Rectal smooth muscle tissue (tissue), 1 donor: ENCODE data around the gene RBBP4.
"Not testable (repeated sequence)": the region's sequence is repeated elsewhere in the genome, so short reads cannot be mapped to it uniquely, and the experiment has no call there.

Experiments used
- H3K27ac ChIP-seq: one replicate; pipeline ENCODE4 v1.7.0; 2013; ENCODE audit warnings: low read depth, low read length, inconsistent platforms
- H3K27me3 ChIP-seq: one replicate; pipeline ENCODE4 v1.7.0; 2013; ENCODE audit warnings: low read length; ENCODE audit not compliant: control insufficient read depth, insufficient read depth
- H3K36me3 ChIP-seq: one replicate; pipeline ENCODE4 v1.7.0; 2013; ENCODE audit warnings: low read length; ENCODE audit not compliant: control insufficient read depth, insufficient read depth
- H3K4me1 ChIP-seq: one replicate; pipeline ENCODE4 v1.7.0; 2013; ENCODE audit warnings: low read length; ENCODE audit not compliant: control insufficient read depth, insufficient read depth
- H3K4me3 ChIP-seq: one replicate; pipeline ENCODE4 v1.7.0; 2013; ENCODE audit warnings: low read length
- H3K9ac ChIP-seq: one replicate; pipeline ENCODE4 v1.7.0; 2013; ENCODE audit warnings: low read length

Gene RBBP4

DNA sequence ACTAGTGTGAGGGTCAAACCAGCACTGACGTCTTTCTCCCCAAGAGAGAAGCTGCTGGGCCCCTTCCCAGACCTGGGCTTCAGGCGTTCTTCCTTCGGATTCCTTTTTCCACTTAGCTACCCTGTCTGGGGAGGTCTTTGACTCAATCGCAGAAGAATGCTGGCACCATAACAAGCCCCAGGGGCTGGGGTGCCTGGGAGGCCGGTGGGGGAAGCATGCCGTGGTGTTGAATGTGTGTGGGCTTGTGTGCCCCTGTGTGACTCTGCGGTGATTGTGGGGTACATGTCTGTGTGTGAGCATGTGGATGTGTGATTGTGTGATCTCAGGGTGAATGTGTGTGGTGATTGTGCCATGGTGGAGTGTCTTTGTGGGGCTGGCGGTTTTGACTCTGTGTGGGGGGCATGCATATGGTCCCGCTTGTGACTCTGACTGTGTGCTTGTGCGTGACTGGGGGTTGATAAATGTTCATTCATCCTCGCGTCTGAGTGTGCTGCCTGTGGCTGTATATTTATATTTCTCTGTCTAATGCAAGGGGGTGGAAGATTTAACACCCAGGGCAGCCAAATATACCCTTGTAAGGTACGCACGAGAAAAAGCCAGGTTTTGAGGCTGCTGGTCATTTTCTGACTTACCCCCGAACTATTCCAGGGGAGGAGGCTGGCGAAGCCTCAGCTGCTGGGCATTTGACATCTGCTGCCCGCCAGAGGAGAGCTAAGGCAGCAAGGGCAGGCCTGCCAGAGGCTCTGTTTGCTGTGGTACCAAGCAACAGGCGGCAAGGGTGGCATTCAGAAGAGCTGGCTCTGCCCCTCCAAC, 52.7 kb downstream of the RBBP4 start:
- Histone ChIP-seq H3K27me3 (no peaks in the 10 kb centered on the region), H3K9ac (no peak overlapping the region), H3K36me3 (no peaks in the 10 kb centered on the region), H3K27ac (peak overlapping the region; percentile 98), H3K4me3 (peak overlapping the region; percentile 80), H3K4me1 (peaks cover 24% of the 10 kb centered on the region)

- H3K27me3 ChIP-seq: no peaks in the 10 kb centered on the region
- H3K27ac ChIP-seq: peak overlapping the region; percentile 62
- H3K4me1 ChIP-seq: peaks cover 24% of the 10 kb centered on the region
- no peaks in the 10 kb centered on the region for H3K36me3 ChIP-seq
- H3K9ac ChIP-seq: no peak overlapping the region
- H3K4me3 ChIP-seq: no peak overlapping the region
Measured at GRCh38 chr1:32705516-32705915, 54.5 kb downstream of the RBBP4 start.

DNA sequence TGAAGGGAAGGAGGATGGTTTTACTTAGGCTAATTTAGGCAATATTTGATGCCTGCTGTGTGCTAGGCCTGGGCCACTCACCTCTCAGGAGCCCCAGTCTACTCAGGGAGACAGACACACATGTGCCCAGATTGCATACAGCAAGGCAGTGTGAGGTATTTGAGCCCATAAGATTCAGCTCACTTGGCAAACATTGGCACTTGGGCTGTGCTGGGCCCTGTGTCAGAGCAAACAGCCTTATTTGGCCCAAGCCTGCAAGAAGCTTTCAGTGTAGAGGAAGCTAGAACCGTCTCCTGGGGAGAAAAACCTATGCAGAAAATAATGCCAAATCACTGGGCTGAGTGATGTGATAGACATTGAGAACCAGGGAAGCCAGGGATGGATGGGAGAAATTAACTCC, 55.5 kb downstream of the RBBP4 start:
- Histone ChIP-seq H3K4me1 (peaks cover 24% of the 10 kb centered on the region), H3K27ac (peak overlapping the region; percentile 62), H3K4me3 (no peak overlapping the region), H3K27me3 (no peaks in the 10 kb centered on the region), H3K9ac (no peak overlapping the region), H3K36me3 (no peaks in the 10 kb centered on the region)

- Histone ChIP-seq H3K36me3 (no peaks in the 10 kb centered on the region), H3K9ac (no peak overlapping the region), H3K4me1 (peaks cover 11% of the 10 kb centered on the region), H3K4me3 (no peak overlapping the region), H3K27me3 (no peaks in the 10 kb centered on the region), H3K27ac (no peak overlapping the region)
Measured at GRCh38 chr1:32709075-32709474, 58.1 kb downstream of the RBBP4 start.

DNA sequence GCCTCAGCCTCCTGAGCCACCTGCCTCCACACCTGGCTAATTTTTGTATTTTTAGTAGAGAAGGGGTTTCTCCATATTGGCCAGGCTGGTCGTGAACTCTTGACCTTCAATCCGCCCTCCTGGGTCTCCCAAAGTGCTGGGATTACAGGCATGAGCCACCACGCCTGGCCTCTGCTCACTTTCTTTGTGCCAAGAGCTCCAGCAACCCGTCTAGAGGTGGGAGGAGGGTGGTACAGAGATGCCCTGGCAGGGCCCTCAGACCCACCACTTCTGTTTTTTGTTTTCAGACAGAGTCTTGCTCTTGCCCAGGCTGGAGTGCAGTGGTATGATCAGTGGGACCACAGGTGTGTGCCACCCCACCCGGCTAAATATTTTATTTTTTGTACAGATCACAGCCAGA, 58.5 kb downstream of the RBBP4 start:
- Histone ChIP-seq H3K27me3 (no peaks in the 10 kb centered on the region), H3K4me3 (no peak overlapping the region)

DNA sequence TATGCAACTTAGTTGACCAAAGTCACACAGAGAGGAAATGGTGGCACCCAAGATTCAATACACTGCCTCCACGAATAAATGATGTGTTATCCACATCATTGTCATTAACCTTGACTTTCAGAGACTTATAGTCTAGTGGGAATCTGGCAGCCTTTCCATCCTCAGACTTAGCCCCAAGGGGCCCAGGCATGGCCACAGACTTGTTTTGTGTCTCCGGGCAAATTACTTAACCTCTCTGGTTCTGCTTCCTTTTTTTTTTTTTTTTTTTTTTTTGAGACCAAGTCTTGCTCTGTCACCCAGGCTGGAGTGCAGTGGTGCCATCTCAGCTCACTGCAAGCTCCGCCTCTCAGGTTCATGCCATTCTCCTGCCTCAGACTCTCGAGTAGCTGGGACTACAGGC, 60.2 kb downstream of the RBBP4 start:
- H3K9ac ChIP-seq, H3K27me3 ChIP-seq, H3K4me3 ChIP-seq, H3K27ac ChIP-seq, H3K4me1 ChIP-seq, H3K36me3 ChIP-seq: not testable (repeated sequence)

More for the DNA sequence above, 58.5 kb downstream of the RBBP4 start:
- Histone ChIP-seq H3K9ac (no peak overlapping the region), H3K27ac (no peak overlapping the region), H3K4me1 (peaks cover 7% of the 10 kb centered on the region), H3K36me3 (no peaks in the 10 kb centered on the region)

- no peak overlapping the region for H3K27ac ChIP-seq
- H3K36me3 ChIP-seq: no peaks in the 10 kb centered on the region
- no peaks in the 10 kb centered on the region for H3K4me1 ChIP-seq
- H3K4me3 ChIP-seq: no peak overlapping the region
- no peaks in the 10 kb centered on the region for H3K27me3 ChIP-seq
- H3K9ac ChIP-seq: no peak overlapping the region
Measured at GRCh38 chr1:32713081-32713480, 62.1 kb downstream of the RBBP4 start.

DNA sequence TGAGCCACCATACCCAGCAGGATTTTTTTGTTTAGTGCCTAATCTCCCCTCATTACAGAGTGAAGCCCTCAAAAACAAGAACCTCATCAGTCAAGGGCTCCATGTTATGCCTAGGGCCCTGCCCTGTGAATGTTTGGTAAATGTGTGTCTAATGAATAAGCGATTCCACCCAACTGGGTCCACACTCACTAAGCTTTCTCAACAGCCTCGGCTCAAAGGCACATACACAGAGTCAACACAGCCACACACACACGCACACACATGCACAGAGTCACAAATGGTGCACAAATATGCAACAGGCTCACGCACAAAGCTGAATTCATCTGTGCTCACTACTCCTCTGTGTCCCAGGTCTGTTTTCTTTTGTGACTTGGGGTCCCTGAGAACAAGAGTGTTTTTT, 63.3 kb downstream of the RBBP4 start:
- Histone ChIP-seq H3K4me1 (no peaks in the 10 kb centered on the region), H3K36me3 (no peaks in the 10 kb centered on the region), H3K4me3 (no peak overlapping the region), H3K27me3 (no peaks in the 10 kb centered on the region), H3K27ac (no peak overlapping the region), H3K9ac (no peak overlapping the region)

DNA sequence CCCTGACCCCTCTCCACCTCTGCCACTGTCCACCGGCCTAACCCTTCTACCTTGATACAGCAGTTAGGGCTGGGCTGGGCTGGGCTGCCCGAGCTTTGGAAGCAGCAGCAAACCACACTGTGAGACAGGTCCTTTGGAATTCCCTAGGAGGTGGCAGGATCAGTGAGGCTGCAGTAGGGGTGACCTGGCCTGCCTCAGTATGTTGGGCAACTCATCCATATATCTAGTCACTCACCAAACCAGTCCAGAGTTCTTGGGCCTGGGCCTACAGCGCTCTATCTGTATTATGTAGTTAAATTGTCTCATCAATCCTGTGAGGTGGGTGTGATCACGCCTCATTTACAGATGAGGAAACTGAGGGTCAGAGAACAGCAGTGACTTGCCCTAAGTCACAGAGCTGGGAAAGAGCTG, 64.9 kb downstream of the RBBP4 start:
- no peaks in the 10 kb centered on the region for H3K4me1 ChIP-seq
- no peak overlapping the region for H3K4me3 ChIP-seq
- no peaks in the 10 kb centered on the region for H3K36me3 ChIP-seq
- no peak overlapping the region for H3K9ac ChIP-seq
- H3K27me3 ChIP-seq: no peaks in the 10 kb centered on the region
- H3K27ac ChIP-seq: no peak overlapping the region

- H3K27me3 ChIP-seq: no peaks in the 10 kb centered on the region
- no peak overlapping the region for H3K9ac ChIP-seq
- no peak overlapping the region for H3K4me3 ChIP-seq
- no peak overlapping the region for H3K27ac ChIP-seq
- H3K4me1 ChIP-seq: no peaks in the 10 kb centered on the region
- H3K36me3 ChIP-seq: no peaks in the 10 kb centered on the region
Measured at GRCh38 chr1:32716312-32717148, 65.5 kb downstream of the RBBP4 start.

DNA sequence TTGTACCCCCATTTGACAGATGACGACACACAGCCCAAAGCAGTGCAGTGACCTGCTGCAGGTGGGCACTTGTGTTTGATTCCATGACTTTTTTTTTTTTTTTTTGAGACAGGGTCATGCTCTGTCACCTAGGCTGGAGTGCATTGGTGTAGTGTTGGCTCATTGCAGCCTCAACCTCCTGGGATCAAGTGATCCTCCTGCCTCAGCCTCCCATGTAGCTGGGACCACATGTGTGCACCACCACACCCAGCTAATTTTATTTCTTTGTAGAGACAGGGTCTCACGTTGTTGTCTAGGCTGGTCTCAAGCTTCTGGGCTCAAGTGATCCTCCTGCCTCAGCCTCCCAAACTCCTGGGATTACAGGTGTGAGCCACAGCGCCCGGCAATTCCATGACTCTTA, 66.5 kb downstream of the RBBP4 start:
- Histone ChIP-seq H3K4me1 (no peaks in the 10 kb centered on the region), H3K36me3 (no peaks in the 10 kb centered on the region), H3K9ac (no peak overlapping the region), H3K4me3 (no peak overlapping the region), H3K27ac (no peak overlapping the region), H3K27me3 (no peaks in the 10 kb centered on the region)

DNA sequence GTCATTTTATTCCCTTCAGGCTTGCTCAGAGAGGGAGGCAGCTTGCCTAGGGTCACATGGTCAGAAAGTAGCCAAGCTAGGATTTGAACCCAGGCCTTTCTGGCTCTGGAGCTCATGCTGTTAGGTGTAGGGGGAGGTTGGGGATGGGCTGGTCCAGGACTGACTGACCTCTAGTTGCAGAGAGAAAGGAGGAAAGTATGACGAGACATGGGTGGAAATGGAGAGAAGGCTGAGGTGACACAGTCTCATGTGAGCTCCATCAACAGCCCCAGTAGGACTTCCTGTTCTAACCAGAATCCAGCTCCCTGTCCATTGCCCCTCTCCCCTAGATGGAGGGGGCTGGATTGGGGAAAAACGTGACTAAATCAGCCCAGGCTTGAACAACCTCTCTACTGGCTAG, 67.0 kb downstream of the RBBP4 start:
- Histone ChIP-seq H3K27me3 (no peaks in the 10 kb centered on the region), H3K4me3 (no peak overlapping the region), H3K9ac (no peak overlapping the region), H3K27ac (no peak overlapping the region), H3K4me1 (no peaks in the 10 kb centered on the region), H3K36me3 (no peaks in the 10 kb centered on the region)
